NCI-H2196 treated with DMSO at 0.1 percent for 48 hours (cell line): Measurements from ENCODE around the gene SLC37A4.
"Not testable (repeated sequence)": the region's sequence is repeated elsewhere in the genome, so short reads cannot be mapped to it uniquely, and the experiment has no call there.

Experiments used
- DNase-seq: peaks from one replicate; lab custom pipeline; 2025; ENCODE audit not compliant: unreplicated experiment; lab: John Stamatoyannopoulos, UW

SLC37A4 gene

GRCh38 chr11:119042927-119043326, 12.2 kb upstream of the SLC37A4 start:
- DNase-seq = no peak

GRCh38 chr11:119041821-119042514, 11.3 kb upstream of the SLC37A4 start:
- no peak for DNase-seq

GRCh38 chr11:119039471-119039870, 8.8 kb upstream of the SLC37A4 start:
- not testable (repeated sequence) for DNase-seq

- DNase-seq = no peak
Observed at GRCh38 chr11:119038884-119039283, 8.2 kb upstream of the SLC37A4 start.

GRCh38 chr11:119034813-119035212, 4.1 kb upstream of the SLC37A4 start:
- DNase-seq = no peak

GRCh38 chr11:119033421-119033820, 2.7 kb upstream of the SLC37A4 start:
- DNase-seq = not testable (repeated sequence)

GRCh38 chr11:119031912-119032280, 1.2 kb upstream of the SLC37A4 start:
- no peak for DNase-seq

GRCh38 chr11:119030029-119030328, 698 bp downstream of the SLC37A4 start:
- DNase-seq = no peak

GRCh38 chr11:119029340-119030028, 1.2 kb downstream of the SLC37A4 start:
- DNase-seq = no peak

GRCh38 chr11:119029069-119029339, 1.7 kb downstream of the SLC37A4 start:
- DNase-seq = no peak

- no peak for DNase-seq
Observed at GRCh38 chr11:119028346-119029068, 2.2 kb downstream of the SLC37A4 start.

- DNase-seq = no peak
Observed at GRCh38 chr11:119027561-119028345, 2.9 kb downstream of the SLC37A4 start.

- DNase-seq = no peak
Observed at GRCh38 chr11:119026970-119027369, 3.7 kb downstream of the SLC37A4 start.

GRCh38 chr11:119025978-119026766, 4.5 kb downstream of the SLC37A4 start:
- DNase-seq = no peak

- no peak for DNase-seq
Observed at GRCh38 chr11:119025541-119025940, 5.1 kb downstream of the SLC37A4 start.

GRCh38 chr11:119025099-119025473, 5.6 kb downstream of the SLC37A4 start:
- no peak for DNase-seq

- no peak for DNase-seq
Observed at GRCh38 chr11:119024430-119025098, 6.1 kb downstream of the SLC37A4 start.

GRCh38 chr11:119023741-119024140, 6.9 kb downstream of the SLC37A4 start:
- no peak for DNase-seq

- no peak for DNase-seq
Observed at GRCh38 chr11:119021631-119022030, 9.0 kb downstream of the SLC37A4 start.

- no peak for DNase-seq
Observed at GRCh38 chr11:119019996-119020395, 10.7 kb downstream of the SLC37A4 start.
